ENCODE results near the gene C4orf50.

DNA sequence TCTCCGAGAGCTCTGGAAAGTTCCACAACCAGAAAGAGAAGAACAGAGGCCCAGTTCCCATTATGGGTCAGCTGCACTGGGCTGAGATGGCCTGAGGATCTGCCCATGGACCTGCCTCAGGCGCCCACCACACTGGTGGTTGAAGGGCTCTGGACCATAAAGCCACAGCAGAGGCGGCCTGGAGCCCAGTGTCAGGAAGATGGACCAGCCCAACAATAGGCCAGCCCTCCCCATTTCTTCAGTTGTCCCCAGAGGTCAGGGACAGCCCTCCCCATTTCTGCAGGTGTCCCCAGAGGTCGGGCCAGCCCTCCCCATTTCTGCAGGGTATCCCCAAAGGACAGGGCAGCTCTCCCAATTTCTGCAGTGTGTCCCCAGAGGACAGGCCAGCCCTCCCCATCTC, 37.2 kb upstream of the C4orf50 start:
- TF ChIP-seq, protein P1, sequence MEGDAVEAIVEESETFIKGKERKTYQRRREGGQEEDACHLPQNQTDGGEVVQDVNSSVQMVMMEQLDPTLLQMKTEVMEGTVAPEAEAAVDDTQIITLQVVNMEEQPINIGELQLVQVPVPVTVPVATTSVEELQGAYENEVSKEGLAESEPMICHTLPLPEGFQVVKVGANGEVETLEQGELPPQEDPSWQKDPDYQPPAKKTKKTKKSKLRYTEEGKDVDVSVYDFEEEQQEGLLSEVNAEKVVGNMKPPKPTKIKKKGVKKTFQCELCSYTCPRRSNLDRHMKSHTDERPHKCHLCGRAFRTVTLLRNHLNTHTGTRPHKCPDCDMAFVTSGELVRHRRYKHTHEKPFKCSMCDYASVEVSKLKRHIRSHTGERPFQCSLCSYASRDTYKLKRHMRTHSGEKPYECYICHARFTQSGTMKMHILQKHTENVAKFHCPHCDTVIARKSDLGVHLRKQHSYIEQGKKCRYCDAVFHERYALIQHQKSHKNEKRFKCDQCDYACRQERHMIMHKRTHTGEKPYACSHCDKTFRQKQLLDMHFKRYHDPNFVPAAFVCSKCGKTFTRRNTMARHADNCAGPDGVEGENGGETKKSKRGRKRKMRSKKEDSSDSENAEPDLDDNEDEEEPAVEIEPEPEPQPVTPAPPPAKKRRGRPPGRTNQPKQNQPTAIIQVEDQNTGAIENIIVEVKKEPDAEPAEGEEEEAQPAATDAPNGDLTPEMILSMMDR (IDR thresholded peaks at IDR 0.05; ENCODE audit: insufficient read depth, low read depth, low read length), result no peak
- no peak for TF ChIP-seq EZH2 (IDR thresholded peaks at IDR 0.05; ENCODE audit: insufficient read depth, low read length)

All from astrocyte (in vitro differentiated cells and primary cell).